Measurements from ENCODE around the gene TTLL10. TPM values are rescaled to one million over a fixed set of nuclear protein-coding genes. Genes with fewer than 3 reads are reported as not detected.

TTLL10 gene
- total and polyA plus RNA-seq, 4 donors: not detected

DNA sequence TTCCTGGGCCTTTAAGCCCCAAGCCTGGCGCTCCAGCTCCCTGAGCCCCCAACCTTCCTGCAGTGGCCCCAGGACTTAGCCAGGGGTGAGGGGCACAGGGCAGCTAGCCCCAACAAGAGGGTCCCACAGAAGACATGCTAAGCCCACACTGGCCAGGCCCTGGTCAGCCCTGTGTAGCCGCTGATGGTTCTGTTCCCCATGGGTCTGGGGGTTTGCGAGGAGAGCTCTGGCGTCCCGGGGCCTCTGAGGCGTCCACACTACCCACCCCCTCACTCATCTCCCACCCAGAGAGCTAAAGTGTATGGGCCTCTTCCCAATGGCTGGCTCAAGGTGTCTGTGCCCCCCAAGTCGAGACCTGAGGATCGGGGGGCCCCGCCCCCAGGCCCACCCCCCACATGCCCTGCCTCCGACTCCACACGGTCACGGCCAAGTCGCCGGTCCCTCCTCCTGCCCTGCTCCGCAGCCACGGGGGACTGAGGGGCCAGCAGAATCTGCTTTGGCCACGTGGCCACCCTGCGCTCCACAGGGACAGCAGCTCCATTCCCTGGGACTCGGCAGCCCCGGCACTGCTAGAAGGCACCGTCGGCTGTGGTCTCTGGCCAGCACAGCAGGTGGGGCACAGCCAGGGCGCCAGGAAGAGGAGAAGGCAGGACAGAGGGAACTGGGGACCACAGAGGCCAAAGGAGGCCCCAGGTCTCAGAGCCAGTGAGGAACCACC lies 24.9 kb downstream of the TTLL10 start:
- H3K9ac ChIP-seq (ENCODE audit: low read depth in 1 of 2, low read length in 2 of 2): no peak overlapping the region
- DNase-seq (ENCODE audit: low spot score): no peak
- H3K27ac ChIP-seq (ENCODE audit: low read depth in 1 of 2, low read length in 2 of 2): no peak overlapping the region
- H3K27me3 ChIP-seq (ENCODE audit: control insufficient read depth in 4 of 4, insufficient read depth in 4 of 4, low read length in 3 of 4): no peaks in the 10 kb centered on the region
- H3K36me3 ChIP-seq (ENCODE audit: control insufficient read depth in 4 of 4, insufficient read depth in 3 of 4, low read depth in 1 of 4, low read length in 3 of 4): no peaks in the 10 kb centered on the region
- peaks cover 0 to 9% (median 0%) of the 10 kb centered on the region in 4 donors for H3K4me1 ChIP-seq (ENCODE audit: control insufficient read depth in 4 of 4, insufficient read depth in 4 of 4, low read length in 3 of 4)
- 80% methylated on average over 23 of the region's 23 CpGs for WGBS
- no peak for TF ChIP-seq JUND (IDR thresholded peaks at IDR 0.05)
- no peak for TF ChIP-seq TAF1 (conservative IDR thresholded peaks at IDR 0.05)
- TF ChIP-seq MAX (IDR thresholded peaks at IDR 0.05): no peak
- no peaks in the 10 kb centered on the region for H3K9me3 ChIP-seq (ENCODE audit: control insufficient read depth in 4 of 4, low read length in 3 of 4)
- no peak overlapping the region for H3K4me3 ChIP-seq (ENCODE audit: low read depth in 1 of 3, low read length in 3 of 3)

DNA sequence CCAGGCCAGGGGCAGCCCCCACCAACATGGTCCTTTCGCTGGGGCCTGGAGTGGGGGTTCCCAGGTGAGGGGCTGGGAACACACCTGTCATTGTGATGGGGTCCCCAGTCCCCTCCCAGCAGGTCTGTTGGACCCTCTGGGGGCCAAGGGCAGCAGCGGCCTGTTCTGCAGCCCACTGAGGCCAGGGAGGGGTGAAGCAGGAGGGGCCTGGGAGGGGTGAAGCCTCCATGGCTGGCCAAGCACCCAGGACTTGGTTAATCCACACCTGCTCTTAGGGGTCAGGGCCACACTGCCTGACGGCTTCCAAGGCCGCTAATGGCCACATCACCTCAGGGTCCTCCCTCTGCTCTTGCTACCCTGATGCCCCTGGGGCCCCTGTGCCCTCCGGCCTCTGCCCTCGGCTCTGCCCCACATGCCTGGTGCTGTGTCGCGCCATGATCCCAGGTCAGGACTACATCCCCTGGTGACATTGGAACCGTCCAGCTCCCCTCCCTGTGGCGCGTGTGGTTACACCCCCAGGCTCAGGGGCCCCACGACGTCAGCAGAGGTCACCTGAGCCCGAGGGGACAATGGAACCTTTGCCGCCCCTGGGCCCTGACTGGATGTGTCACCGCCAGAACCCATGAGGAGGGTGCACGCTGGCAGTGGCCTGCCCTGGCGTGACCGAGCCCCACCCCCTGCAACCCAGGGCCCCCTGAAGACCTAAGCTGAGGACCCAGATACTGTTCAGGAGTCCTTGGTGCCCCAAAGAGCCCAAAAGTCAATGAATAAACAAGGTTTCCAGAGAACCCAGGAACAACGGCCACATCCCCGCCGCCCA lies 25.7 kb downstream of the TTLL10 start:
- 81% methylated on average over 22 of the region's 22 CpGs for WGBS
- no peaks in the 10 kb centered on the region for H3K9me3 ChIP-seq (ENCODE audit: control insufficient read depth in 4 of 4, low read length in 3 of 4)
- H3K4me1 ChIP-seq (ENCODE audit: control insufficient read depth in 4 of 4, insufficient read depth in 4 of 4, low read length in 3 of 4): peaks cover 0 to 9% (median 0%) of the 10 kb centered on the region in 4 donors
- H3K27ac ChIP-seq (ENCODE audit: low read depth in 1 of 2, low read length in 2 of 2): no peak overlapping the region
- no peak overlapping the region for H3K9ac ChIP-seq (ENCODE audit: low read depth in 1 of 2, low read length in 2 of 2)
- H3K27me3 ChIP-seq (ENCODE audit: control insufficient read depth in 4 of 4, insufficient read depth in 4 of 4, low read length in 3 of 4): no peaks in the 10 kb centered on the region
- no peaks in the 10 kb centered on the region for H3K36me3 ChIP-seq (ENCODE audit: control insufficient read depth in 4 of 4, insufficient read depth in 3 of 4, low read depth in 1 of 4, low read length in 3 of 4)
- no peak overlapping the region for H3K4me3 ChIP-seq (ENCODE audit: low read depth in 1 of 3, low read length in 3 of 3)
- TF ChIP-seq, protein P1, sequence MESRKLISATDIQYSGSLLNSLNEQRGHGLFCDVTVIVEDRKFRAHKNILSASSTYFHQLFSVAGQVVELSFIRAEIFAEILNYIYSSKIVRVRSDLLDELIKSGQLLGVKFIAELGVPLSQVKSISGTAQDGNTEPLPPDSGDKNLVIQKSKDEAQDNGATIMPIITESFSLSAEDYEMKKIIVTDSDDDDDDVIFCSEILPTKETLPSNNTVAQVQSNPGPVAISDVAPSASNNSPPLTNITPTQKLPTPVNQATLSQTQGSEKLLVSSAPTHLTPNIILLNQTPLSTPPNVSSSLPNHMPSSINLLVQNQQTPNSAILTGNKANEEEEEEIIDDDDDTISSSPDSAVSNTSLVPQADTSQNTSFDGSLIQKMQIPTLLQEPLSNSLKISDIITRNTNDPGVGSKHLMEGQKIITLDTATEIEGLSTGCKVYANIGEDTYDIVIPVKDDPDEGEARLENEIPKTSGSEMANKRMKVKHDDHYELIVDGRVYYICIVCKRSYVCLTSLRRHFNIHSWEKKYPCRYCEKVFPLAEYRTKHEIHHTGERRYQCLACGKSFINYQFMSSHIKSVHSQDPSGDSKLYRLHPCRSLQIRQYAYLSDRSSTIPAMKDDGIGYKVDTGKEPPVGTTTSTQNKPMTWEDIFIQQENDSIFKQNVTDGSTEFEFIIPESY (IDR thresholded peaks at IDR 0.05): no peak
- TF ChIP-seq EGR1 (IDR thresholded peaks at IDR 0.05; ENCODE audit: low read depth in 2 of 2) (no peak), FOXA2 (IDR thresholded peaks at IDR 0.05) (no peak), ATF3 (IDR thresholded peaks at IDR 0.05) (no peak), REST (IDR thresholded peaks at IDR 0.05) (no peak), JUND (IDR thresholded peaks at IDR 0.05) (no peak), SP1 (IDR thresholded peaks at IDR 0.05) (no peak), TAF1 (conservative IDR thresholded peaks at IDR 0.05) (no peak), HNF4A (conservative IDR thresholded peaks at IDR 0.05) (no peak), FOXA1 (IDR thresholded peaks at IDR 0.05) (no peak), HNF4G (IDR thresholded peaks at IDR 0.05) (no peak)
- DNase-seq (ENCODE audit: low spot score): no peak

Data from liver (tissue), 9 donors.